ENCODE data around the gene BCAN.
A peak's percentile ranks its signal among the peaks of the same experiment; 100 is the strongest.

The BCAN gene

GRCh38 chr1:156705918-156706656 is 64.2 kb downstream of the BCAN start:
- H3K4me3 ChIP-seq (ENCODE audit: low read depth, low read length), result no peak overlapping the region
- TF ChIP-seq CTCF (IDR thresholded peaks at IDR 0.05; ENCODE audit: low read depth, low read length, missing control alignments), result peak; percentile 69
- no peak for DNase-seq (ENCODE audit: low read depth)

GRCh38 chr1:156706657-156707416 is 64.9 kb downstream of the BCAN start:
- DNase-seq (ENCODE audit: low read depth), result no peak
- no peak overlapping the region for H3K4me3 ChIP-seq (ENCODE audit: low read depth, low read length)
- TF ChIP-seq CTCF (IDR thresholded peaks at IDR 0.05; ENCODE audit: low read depth, low read length, missing control alignments), result no peak

DNA sequence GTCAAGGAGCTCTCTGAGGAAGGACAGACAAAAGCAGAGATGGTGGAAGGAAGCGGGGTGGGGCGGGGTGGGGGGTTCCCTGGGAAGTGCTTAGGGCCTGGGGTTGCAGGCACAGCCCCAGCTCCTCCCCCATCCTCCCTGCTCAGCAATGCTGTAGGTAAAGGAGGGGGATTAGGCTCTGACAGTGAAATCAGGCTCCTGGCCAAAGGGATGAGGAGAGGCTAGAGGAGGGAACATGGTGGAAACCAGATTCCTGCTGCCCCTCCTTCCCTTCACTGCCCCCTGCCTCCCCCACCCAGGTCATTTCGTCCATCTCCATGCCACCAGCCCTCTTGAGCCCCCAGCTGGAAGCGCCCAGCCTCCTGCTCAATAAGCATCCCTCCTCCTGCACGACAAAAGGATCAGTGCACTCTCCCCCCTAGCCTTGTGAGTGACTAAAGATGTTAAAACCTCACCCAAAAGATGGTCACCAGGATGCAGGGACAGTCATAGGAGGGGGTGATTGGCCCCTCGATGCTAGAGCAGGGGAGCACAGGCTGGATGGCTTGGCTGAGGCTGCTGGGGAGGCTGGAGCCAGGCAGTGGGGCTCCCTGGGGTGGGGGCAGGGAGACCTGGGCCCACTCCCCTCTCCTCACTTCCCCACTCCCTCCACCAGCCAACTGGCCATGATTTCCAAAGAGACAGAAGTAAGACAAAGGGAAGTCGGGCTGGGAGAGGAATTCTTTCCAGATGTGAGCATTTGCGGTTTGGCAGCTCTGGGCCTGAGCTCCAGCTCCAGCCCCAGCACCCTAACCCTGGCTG is 65.7 kb downstream of the BCAN start:
- TF ChIP-seq CTCF (IDR thresholded peaks at IDR 0.05; ENCODE audit: low read depth, low read length, missing control alignments), result no peak
- DNase-seq (ENCODE audit: low read depth), result no peak
- no peak overlapping the region for H3K4me3 ChIP-seq (ENCODE audit: low read depth, low read length)

DNA sequence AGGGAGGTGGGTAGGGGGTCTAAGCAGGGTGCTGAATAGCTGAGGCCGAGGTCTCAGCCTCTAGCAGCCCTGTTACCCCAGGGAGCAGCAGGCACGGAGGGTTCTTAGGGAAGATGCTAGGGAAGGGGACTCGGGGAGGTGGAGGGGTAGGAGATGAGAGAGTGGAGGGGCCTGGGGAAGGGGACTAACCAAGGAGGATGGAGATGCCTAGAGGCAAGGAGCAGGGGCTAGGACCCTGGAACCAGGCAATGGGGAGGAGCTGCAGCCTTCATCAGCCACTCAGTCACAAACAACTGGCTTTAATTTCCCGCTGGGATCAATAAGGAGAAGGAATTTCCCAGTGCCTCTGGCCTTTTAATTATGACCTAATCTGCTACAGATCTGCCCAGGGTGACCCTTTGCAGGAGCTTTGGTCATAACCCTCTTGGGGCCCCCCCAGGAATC is 66.3 kb downstream of the BCAN start:
- no peak for TF ChIP-seq CTCF (IDR thresholded peaks at IDR 0.05; ENCODE audit: low read depth, low read length, missing control alignments)
- DNase-seq (ENCODE audit: low read depth), result no peak
- H3K4me3 ChIP-seq (ENCODE audit: low read depth, low read length), result no peak overlapping the region

GRCh38 chr1:156709031-156709430 is 67.1 kb downstream of the BCAN start:
- TF ChIP-seq CTCF (IDR thresholded peaks at IDR 0.05; ENCODE audit: low read depth, low read length, missing control alignments), result no peak
- no peak for DNase-seq (ENCODE audit: low read depth)
- H3K4me3 ChIP-seq (ENCODE audit: low read depth, low read length), result no peak overlapping the region
